GOT3 (cell line): Measurements from ENCODE around the gene ZNF418.
"Not testable (repeated sequence)": the region's sequence is repeated elsewhere in the genome, so short reads cannot be mapped to it uniquely, and the experiment has no call there.

Experiments
- DNase-seq: peaks from one replicate; lab custom pipeline; 2025; ENCODE audit warnings: mixed read lengths; lab: John Stamatoyannopoulos, UW

Gene ZNF418

GRCh38 chr19:57888560-57889231 lies 46.5 kb downstream of the ZNF418 start, which contains the start of gene ZNF814:
TSS of gene ZNF814 (minus strand) at chr19:57889037. CDS start at chr19:57888802, 235 bp downstream.
- DNase-seq: no peak

- no peak for DNase-seq
Observed at GRCh38 chr19:57888107-57888559, 47.1 kb downstream of the ZNF418 start.

GRCh38 chr19:57887195-57887941 lies 47.8 kb downstream of the ZNF418 start:
- DNase-seq: no peak

- no peak for DNase-seq
Observed at GRCh38 chr19:57886046-57886445, 49.2 kb downstream of the ZNF418 start.

- DNase-seq: not testable (repeated sequence)
Observed at GRCh38 chr19:57873883-57874799, 61.1 kb downstream of the ZNF418 start.

GRCh38 chr19:57872450-57872849 lies 62.8 kb downstream of the ZNF418 start:
- DNase-seq: no peak
